NCI-H2196 (cell line): ENCODE data around the gene RRBP1.
A peak's percentile ranks its signal among the peaks of the same experiment; 100 is the strongest.

Source experiments
- DNase-seq: peaks from one replicate; lab custom pipeline; 2025; ENCODE audit not compliant: unreplicated experiment; lab: John Stamatoyannopoulos, UW

The RRBP1 gene, protein sequence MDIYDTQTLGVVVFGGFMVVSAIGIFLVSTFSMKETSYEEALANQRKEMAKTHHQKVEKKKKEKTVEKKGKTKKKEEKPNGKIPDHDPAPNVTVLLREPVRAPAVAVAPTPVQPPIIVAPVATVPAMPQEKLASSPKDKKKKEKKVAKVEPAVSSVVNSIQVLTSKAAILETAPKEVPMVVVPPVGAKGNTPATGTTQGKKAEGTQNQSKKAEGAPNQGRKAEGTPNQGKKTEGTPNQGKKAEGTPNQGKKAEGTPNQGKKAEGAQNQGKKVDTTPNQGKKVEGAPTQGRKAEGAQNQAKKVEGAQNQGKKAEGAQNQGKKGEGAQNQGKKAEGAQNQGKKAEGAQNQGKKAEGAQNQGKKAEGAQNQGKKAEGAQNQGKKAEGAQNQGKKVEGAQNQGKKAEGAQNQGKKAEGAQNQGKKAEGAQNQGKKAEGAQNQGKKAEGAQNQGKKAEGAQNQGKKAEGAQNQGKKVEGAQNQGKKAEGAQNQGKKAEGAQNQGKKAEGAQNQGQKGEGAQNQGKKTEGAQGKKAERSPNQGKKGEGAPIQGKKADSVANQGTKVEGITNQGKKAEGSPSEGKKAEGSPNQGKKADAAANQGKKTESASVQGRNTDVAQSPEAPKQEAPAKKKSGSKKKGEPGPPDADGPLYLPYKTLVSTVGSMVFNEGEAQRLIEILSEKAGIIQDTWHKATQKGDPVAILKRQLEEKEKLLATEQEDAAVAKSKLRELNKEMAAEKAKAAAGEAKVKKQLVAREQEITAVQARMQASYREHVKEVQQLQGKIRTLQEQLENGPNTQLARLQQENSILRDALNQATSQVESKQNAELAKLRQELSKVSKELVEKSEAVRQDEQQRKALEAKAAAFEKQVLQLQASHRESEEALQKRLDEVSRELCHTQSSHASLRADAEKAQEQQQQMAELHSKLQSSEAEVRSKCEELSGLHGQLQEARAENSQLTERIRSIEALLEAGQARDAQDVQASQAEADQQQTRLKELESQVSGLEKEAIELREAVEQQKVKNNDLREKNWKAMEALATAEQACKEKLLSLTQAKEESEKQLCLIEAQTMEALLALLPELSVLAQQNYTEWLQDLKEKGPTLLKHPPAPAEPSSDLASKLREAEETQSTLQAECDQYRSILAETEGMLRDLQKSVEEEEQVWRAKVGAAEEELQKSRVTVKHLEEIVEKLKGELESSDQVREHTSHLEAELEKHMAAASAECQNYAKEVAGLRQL (N-terminal part only)

DNA sequence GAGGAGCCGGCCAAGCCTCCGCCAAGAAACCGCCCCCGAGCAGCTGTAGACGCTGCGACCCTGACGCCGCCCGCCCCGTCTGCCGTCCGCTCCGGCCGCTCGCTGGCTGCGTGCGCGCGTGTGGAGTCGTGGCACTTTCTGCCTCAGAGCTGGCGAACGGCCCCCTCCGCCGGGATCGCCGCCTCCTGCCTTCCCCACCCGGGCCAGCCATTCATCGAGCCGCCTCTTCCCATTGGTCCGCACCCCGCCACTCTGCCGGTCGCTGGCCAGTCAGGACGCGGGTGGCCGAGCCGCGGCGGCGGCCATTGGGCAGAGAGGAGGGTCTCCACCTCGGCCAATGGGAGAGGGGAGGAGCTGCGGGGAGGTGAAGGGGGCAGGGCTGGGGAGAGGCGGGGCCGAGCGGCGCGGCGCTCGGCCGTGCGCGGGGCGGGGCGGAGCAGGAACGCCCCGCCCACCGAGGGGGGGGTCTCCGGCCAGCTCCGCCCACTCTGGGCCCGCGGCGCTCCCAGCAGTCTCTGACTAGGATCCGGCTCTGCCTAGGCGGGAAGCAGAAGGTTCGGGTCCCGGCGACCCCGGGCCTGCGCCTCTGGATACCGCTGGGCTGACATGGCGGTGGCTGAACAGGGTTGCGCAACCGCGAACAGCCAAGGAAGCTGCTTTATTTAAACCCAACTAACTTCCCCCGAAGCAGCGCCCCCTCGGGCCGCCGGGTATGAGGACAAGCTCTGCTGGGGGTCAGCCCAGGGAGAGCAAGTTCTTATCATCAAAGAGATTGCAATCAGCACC, at the start of gene RRBP1:
TSS of gene RRBP1 (minus strand) at position 140 of the 786 bp plus-strand sequence. CDS start 21,735 bp downstream, outside the sequence.
- peak; percentile 97 for DNase-seq

DNA sequence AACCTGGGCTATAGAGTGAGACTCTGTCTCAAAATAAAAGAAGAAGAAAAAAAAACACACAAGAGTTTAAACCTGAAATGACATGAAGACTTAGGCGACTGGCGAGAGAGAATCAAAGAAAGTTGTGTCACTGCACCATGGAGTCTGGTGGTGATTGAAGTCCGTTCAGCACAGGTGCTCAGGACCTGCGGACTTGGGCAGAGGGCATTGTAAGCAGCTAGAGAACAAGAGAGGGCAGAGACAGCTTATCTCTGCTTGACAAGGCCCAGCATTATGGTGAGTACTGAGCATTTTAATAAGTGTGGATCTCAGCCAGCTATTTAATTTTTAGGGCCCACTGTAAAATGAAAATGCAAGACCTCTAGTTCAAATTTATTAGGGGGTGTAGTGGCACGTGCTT, 49.2 kb upstream of the RRBP1 start:
- no peak for DNase-seq

DNA sequence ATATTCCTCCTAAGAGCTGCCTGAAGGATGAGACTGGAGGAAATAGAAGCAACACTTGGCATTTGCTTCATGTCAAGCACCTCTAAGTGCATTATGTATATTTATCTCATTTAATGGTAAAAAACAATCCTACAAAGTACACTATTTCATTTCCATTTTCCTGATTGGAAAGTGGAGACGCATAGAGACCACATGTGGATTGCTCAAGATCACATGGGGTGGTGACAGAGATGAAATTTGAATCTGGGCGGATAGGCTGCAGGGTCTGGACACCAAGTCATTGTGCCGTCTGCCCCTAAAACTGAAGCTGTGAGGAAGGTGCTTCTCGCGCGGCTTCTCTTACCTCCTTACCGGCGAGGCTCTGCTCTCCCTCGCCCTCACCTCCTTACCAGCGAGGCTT, 48.0 kb upstream of the RRBP1 start:
- no peak for DNase-seq

DNA sequence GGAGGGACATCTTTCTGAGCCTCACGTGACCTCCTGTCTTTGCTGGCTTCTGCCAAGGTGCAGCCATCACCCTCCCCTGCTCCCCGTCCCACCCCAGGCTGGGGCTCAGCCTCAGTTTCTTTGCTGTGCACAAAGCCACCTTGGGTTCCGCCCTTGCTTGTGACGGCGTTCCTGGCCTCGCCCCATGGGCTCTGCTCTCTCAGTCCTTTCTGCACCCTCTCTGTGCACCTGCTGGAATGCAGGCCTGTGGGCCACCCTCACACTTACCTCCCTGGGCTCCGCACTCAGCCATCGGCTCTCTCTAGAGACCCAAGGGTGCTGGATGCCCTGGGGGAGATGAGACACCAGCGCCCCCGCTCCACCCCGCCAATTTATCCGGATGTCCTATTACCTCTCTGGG, 46.0 kb upstream of the RRBP1 start:
- no peak for DNase-seq

DNA sequence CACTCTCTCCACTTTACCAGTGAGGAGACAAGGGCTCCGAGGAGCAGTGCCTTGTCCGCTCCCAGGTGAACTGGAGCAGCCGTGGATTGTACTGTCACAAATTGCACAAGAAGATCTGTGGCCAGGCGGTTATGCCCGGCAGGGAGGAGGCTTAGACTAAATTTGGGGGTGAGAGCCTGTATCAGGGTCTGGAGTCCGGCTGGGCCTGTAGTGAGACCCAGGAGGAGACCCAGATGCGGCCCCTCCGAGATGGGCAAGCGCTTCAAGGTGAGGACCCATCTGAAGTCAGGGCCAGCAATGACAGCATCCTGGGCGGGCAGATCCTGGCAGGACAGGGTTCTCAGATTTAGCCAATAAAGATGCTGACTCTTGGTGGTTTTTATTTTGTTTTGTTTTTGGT, 45.3 kb upstream of the RRBP1 start:
- no peak for DNase-seq

DNA sequence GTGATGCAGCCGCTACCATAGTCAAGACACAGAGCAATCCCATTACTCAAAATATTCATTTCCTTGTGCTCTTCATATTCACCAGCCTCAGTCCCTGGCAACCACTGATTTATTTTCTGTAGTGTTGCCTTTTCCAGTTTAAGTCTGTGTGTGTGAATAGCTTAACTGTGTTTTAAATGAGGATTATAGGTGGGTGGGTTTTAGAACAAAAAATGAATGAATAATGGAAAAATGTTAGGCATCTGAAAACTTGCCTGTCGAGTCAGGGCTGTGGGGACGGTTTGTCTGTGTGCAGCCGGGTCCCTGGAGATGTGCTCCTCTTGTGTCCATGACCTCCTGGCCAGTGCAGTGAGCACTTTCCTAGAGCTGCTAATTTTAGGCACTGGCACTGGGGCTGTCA, 44.9 kb upstream of the RRBP1 start:
- no peak for DNase-seq

DNA sequence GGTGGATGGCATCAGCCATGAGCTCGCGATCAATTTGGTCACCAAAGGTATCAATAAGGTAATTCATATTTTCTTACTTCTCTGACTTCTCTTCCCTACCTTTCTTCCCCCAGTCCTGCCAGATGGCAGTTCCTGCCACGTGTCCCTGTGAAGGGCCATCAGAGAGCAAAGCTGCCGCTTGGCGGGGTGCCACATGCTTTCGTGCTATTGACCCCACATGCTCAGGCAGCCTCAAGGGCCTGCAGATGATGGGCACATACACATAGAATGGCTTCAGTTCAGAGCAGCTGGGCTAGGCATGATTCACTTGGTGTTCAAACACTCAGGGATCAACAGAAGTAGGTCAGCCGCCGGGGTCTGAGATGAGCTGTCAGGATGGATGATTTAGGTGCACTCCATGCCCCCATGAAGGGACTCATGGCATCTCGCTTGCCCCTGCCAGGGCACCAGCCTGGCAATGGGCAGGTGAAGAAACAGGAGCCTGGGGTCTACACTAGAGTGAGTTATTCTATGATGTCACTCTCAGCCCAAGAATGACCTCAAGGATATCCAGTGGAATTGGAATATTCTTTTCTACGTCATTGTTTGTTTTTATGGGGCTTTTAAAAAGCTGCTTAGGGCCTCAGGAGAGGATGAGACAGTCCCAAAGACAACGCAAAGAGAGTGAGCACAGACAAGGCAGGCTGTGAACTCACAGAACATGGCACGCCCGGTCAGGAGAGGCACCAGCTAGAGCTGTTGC, 43.2 kb upstream of the RRBP1 start:
- DNase-seq: peak; percentile 88

DNA sequence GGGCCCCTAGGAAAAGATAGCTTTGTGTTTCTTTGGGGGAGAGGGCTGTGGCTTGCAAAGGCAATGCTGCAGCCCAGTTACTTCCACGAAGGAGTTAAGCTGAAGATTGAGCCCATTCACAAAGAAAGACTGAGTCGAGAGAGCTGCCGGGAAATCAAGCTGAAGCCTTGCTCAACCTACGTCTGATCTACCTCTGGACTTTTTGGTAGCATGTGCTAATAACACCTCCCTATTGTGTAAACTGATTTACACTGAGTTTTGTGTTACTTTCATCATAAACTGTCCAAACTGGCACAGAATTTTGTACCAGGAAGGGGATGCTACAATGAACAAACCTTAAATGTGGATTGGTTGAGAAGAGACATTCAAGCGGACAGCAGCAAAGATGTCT, 41.3 kb upstream of the RRBP1 start:
- DNase-seq: no peak

DNA sequence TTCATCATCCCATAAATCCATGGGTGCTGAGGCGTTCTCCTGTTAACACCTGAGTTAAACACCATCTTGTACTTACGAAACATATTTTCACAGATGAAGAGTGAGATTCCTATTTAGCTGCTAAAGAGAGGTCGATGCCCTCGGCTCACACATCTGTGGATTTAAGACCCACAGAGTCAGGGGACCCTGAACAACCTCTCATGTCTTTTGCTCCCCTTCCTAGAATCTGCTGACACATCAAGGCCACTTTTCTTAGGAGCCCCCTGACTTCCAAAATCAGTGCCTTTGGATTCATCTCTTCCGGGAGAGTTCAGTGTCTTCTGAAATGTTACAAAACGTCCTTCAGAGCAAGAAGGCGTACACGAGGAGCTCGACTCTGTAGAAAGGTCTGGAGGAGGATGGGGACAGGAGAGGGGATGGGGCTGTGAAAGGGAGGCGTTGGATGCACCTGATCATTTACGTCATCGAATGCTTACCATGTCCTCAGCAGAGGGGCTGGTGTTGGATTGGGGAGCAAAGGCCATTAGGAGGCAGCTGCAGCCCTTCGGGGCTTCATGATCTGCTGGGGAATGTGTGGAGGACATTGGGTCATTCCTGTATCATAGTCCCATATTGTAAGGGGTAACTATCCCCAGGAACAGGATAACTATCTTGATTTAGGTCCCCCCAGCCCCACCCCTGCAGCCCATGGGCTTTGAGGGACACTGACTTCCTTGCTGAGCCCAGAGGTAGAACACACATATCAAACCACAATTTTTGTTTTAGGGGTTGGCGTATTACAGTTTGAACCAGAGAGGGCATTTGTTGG, 40.7 kb upstream of the RRBP1 start:
- DNase-seq: no peak

DNA sequence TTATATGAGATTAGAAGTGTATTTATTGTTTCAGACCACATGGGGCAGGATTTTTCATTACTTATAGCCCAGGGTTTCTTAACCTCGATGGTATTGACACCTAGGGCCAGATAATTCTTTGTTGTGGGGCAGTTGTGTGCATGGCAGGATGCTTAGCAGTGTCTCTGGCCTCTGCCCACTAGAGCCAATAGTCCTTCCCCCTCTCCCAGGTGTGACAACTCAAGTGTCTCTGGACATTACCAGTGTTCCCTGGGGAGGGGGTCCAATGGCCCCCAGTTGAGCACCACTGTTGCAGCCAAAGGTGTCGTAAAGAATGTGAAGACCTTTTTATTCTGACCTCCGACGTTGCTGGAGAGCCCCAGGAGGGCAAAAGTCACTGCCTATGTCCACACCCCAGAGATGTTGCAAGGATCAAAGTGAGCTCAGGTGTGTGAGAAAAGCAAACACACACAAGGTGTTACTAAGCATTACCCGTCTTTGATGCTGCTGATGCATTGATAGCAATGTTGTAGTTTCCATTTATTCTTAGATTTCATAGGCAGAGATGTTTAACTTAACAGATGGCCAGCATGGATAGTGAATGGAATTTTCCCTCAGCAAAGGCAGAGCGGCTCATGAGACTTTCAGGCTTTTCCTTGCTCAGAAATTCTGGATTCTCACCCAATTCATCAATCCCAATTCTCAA, 39.9 kb upstream of the RRBP1 start:
- no peak for DNase-seq

DNA sequence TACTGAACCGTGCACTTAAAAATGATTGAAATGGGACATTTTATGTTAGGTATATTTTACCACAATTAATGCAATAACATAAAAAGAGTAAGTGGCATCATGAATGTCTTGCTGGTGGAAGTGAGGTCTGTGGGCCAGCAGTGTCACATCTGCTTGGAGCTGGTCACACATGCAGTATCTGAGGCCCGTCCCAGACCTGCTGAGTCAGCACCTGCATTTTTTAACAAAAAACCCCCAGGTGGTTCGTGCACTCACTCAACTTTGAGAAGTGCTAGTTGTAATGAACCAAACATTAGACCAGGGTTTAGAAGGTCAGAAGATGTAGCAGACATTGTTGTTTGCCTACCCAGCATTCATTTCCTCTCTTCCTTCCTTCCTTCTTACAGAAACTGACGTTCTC, 38.7 kb upstream of the RRBP1 start:
- no peak for DNase-seq

DNA sequence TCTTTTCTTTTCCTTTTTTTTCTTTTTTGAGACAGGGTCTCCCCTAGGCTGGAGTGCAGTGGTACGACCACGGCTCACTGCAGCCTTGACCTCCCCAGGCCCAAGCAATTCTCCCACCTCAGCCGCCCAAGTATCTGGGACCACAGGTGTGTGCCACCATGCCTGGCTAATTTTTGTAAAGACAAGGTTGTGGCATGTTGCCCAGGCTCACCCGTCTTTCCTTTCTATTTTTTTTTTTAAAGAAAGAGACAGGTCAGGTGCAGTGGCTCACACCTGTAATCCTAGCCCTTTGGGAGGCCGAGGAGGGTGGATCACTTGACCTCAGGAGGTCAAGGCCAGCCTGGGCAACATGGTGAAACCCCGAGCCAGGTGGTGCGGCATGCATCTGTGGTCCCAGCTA, 34.3 kb upstream of the RRBP1 start:
- no peak for DNase-seq

DNA sequence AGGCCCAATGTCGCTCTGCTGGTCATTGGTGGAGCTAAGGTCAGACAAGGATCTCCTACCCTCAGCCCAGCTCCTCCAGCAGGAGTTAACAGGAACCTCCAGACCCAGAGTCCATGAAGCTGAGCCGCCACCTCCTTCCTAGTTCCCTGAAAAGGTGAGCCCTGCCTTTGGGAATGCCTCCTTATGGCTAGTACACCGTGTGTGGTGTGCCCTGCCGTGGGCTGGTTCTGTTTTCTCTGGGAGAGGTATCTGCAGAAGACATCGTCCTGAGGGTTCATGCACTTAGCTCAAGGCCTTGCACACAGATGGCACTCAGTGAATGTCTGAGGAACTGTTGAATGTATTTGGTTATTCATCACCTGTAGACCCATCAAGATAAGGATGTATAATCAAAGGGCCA, 33.0 kb upstream of the RRBP1 start:
- DNase-seq: no peak

DNA sequence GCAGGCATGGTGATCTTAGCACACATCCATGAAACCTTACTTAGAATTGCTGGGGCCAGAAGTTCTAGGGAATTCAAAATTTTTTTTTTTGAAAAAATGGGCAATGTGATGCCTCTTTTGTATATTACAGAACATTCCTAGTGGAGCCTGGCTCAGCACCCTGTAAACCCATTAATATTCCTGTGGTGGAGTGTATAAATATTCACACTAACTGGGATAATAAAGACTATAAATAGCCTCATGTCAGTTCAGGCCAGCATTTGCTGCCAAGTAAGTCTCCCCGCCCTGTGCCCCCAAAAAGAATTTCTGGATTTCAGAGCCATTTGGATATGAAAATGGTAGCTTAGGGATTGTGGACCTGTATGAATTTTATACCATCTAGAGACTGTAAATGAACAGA, 32.6 kb upstream of the RRBP1 start:
- no peak for DNase-seq

DNA sequence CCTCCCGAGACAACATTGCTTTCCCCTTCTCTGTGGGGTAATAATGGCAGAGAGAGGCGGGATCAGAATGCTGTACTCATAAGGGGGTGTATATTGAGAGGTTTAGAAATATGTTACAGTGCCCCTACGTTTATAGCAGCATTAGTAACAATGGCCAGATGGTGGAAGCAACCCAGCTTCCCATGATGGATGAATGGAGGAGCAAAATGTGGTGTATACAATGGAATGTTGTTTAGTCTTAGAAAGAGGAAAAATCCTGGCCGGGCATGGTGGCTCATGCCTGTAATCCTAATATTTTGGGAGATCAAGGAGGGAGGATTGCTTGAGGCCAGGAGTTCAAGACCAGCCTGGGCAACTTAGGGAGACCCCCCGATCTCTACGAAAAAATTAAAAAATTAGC, 30.7 kb upstream of the RRBP1 start:
- DNase-seq: no peak

DNA sequence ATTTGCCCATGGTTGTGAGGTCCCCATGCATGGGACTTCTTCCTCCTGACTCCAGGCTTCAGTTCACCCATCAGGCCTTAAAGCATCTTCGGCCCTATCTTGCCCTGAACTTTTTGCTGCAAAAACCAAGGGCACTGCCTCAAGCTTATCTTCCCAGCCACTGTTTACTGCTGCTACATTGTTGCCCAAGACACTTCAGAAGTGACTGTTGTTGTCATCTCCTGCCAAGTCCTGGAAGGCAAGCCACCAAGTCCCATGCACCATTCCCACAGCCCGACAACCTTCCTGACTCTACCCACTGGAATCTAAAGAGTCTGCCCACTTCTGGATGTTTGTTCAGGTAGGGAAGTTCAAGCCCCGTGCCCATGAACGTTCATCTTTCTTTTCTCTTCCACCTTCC, 30.2 kb upstream of the RRBP1 start:
- DNase-seq: no peak

DNA sequence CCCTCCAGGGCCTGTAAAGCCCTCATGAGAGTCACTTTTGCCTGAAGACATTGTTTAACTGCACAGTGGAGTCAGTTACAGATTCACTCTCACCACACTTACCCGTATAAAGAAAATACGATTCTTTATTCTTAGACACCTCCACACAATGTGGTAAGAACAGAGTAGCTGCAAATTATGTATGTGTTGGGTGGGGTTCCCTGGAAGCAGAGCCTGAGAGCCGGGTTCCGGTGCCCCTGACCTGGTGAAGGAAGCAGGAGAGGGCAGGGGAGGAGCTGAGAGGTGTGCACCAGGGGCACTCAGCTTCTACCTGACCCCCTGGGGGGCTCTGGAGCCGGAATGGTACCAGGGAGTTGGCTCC, 29.2 kb upstream of the RRBP1 start:
- no peak for DNase-seq

DNA sequence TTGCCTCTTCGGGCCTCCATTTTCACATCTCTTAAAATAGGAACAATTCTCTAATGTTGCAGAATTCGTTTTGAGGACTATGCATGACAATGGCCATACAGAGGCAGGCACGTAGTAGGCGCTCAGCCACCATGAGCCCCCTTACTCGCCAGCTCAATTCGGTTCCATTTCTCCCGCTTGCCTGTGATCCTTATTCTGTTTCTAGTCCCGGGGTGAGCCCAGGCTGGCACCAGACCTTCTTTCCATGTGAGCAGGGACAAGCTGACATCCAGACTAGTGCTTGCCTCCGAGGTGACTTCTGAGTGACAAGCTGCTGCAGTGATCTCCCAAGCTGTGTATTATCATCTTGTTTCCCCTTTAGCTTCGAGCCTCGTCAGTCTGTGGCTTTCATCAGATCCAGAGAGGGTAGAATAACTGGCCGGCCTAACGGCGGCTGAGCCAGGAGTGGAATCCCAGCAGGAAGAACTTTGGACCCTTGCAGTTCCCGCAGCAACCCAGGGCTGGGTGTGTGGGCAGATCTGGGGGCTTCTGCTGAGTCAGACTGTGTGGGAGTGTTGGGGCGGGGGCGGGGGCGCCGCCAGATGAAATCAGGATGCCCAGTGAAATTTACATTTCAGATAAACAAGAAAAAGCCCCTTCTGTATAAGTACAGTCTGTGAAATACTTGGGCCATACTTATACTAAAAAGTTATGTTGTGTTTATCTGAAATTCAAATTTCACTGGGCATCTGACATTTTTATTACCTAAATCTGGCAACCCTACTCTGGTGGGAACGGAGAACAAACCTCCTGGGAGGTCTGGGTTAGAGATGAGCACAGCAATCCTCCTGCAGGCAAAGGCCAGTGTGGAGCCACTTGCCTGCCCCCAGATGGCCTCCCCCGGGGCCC, 28.6 kb upstream of the RRBP1 start:
- DNase-seq: no peak
